Nephron progenitor cell (in vitro differentiated cells): ENCODE measurements around the gene GTPBP6.

Experiments
- DNase-seq: peaks from one replicate; pipeline ENCODE4 v3.0.0; 2021
- H3K27ac Mint-ChIP-seq: 2 replicates; pipeline ENCODE4 v1.8.0; 2021; ENCODE audit warnings: mild to moderate bottlenecking, moderate library complexity, mixed read lengths
- H3K27me3 Mint-ChIP-seq: 2 replicates; pipeline ENCODE4 v1.8.0; 2021; ENCODE audit warnings: mild to moderate bottlenecking, low read depth, mixed read lengths; ENCODE audit not compliant: poor library complexity
- H3K36me3 Mint-ChIP-seq: 2 replicates; pipeline ENCODE4 v1.8.0; 2021; ENCODE audit warnings: low read depth, mixed read lengths
- H3K4me1 Mint-ChIP-seq: 2 replicates; pipeline ENCODE4 v1.8.0; 2021; ENCODE audit warnings: mixed read lengths
- H3K4me3 Mint-ChIP-seq: 2 replicates; pipeline ENCODE4 v1.8.0; 2021; ENCODE audit warnings: mild to moderate bottlenecking, moderate library complexity, mixed read lengths
- H3K9me3 Mint-ChIP-seq: 2 replicates; pipeline ENCODE4 v1.8.0; 2021; ENCODE audit warnings: mild to moderate bottlenecking, moderate library complexity, mixed read lengths
- TF ChIP-seq, protein P1 (sequence below): fragments of 200-600 bp; sonication (generic); IDR thresholded peaks from 2 replicates; pipeline ENCODE4 v1.5.0; 2021; ENCODE audit warnings: antibody characterized with exemption

Gene GTPBP6, protein sequence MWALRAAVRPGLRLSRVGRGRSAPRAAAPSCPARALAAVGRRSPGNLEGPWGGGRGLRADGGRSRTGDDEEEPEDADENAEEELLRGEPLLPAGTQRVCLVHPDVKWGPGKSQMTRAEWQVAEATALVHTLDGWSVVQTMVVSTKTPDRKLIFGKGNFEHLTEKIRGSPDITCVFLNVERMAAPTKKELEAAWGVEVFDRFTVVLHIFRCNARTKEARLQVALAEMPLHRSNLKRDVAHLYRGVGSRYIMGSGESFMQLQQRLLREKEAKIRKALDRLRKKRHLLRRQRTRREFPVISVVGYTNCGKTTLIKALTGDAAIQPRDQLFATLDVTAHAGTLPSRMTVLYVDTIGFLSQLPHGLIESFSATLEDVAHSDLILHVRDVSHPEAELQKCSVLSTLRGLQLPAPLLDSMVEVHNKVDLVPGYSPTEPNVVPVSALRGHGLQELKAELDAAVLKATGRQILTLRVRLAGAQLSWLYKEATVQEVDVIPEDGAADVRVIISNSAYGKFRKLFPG

DNA sequence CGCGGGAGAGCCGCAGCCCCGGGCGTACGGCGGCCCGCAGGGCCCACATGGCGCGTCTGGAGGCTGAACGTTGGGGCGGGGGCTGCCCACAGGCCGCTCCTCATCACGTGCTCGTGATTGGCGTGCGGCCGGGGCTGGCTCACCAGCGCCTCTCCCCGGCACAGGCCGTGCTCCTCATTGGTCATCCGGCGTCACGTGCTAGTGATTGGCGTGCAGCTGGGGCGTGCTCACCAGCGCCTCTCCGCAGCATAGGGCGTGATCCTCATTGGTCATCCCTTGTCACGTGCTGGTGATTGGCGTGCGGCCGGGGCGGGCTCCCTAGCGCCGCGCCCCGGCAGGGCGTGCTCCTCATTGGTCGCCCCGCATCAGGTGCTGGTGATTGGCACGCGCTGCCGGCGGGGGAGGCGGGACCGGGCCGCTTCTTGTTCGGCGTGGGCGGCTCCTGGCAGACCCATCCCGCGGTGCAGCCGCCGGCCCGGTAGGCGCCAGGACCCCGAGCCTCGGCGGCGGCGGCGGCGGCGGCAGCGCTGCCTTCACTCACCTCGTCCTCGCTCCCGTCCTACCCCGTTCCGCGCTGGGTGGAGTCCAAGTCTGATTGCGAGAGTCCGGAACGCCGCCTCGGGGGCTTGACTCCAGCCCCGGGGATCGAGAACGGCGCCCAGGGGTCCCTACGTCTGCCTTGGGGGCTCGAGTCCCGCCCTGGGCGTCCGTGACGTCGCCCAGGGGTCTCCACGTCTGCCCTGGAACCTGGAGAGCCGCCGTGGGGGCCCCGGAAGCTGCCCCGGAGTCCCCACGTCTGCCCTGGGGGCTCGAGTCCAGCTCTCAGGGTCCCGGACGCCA is at the start of gene GTPBP6:
TSS of gene GTPBP6 (minus strand) at position 58 of the 840 bp plus-strand sequence. CDS start at position 49, 9 bp downstream.
- Mint-ChIP-seq H3K27me3 (peaks cover 3% of the 10 kb centered on the region), H3K27ac (peak within 1 kb of the TSS; percentile 97), H3K4me1 (peaks cover 16% of the 10 kb centered on the region), H3K9me3 (no peaks in the 10 kb centered on the region), H3K4me3 (peak within 1 kb of the TSS; percentile 90), H3K36me3 (peaks cover 1% of the 10 kb centered on the region)
- TF ChIP-seq, protein P1, sequence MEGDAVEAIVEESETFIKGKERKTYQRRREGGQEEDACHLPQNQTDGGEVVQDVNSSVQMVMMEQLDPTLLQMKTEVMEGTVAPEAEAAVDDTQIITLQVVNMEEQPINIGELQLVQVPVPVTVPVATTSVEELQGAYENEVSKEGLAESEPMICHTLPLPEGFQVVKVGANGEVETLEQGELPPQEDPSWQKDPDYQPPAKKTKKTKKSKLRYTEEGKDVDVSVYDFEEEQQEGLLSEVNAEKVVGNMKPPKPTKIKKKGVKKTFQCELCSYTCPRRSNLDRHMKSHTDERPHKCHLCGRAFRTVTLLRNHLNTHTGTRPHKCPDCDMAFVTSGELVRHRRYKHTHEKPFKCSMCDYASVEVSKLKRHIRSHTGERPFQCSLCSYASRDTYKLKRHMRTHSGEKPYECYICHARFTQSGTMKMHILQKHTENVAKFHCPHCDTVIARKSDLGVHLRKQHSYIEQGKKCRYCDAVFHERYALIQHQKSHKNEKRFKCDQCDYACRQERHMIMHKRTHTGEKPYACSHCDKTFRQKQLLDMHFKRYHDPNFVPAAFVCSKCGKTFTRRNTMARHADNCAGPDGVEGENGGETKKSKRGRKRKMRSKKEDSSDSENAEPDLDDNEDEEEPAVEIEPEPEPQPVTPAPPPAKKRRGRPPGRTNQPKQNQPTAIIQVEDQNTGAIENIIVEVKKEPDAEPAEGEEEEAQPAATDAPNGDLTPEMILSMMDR = no peak
- DNase-seq = peak; percentile 98

DNA sequence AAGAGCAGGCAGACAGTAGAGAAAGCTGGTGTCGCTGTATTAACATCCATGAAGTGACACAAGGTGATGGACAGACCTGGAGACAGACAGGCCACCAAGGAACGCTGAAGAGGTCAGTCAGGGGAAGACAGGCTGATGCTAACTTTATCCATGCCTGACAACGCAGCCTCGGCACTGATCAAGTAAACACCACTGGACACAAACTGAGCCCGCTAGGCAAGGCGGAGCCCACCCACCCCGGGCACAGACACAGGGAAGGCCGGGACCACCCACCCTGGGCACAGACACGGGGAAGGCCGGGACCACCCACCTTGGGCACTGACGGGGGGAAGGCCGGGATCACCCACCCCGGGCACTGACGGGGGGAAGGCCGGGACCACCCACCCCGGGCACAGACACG is 49.3 kb upstream of the GTPBP6 start:
- no peak overlapping the region for H3K27ac Mint-ChIP-seq
- peaks cover 26% of the 10 kb centered on the region for H3K27me3 Mint-ChIP-seq
- H3K4me3 Mint-ChIP-seq = no peak overlapping the region
- TF ChIP-seq, protein P1 = no peak
- peaks cover 31% of the 10 kb centered on the region for H3K36me3 Mint-ChIP-seq
- peaks cover 27% of the 10 kb centered on the region for H3K9me3 Mint-ChIP-seq
- H3K4me1 Mint-ChIP-seq = peaks cover 38% of the 10 kb centered on the region
- no peak for DNase-seq

DNA sequence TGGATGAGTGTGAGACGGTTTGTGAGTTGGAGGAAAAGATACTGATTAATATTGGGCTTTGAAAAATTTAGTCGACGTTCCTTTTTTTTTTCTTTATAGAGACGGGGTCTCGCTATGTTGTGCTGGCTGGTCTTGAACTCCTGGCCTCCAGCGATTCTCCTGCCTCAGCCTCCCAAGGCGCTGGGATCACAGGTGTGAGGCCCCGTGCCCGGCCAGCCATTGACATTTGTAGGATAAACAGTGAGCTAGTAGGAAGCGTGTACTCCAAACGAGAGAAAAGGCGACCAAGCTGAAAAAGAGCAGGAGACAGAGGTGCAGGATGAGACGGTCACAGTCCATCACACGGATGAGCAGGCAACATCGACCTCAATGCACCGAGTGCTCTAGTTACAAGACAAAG is 48.8 kb upstream of the GTPBP6 start:
- no peak for DNase-seq
- Mint-ChIP-seq H3K4me1 (peaks cover 35% of the 10 kb centered on the region), H3K27ac (no peak overlapping the region), H3K36me3 (peaks cover 35% of the 10 kb centered on the region), H3K9me3 (peaks cover 32% of the 10 kb centered on the region), H3K4me3 (no peak overlapping the region), H3K27me3 (peaks cover 21% of the 10 kb centered on the region)
- TF ChIP-seq, protein P1 = no peak

GRCh38 chrX:363621-364375 is 45.2 kb upstream of the GTPBP6 start:
- DNase-seq = no peak
- Mint-ChIP-seq H3K36me3 (peaks cover 62% of the 10 kb centered on the region), H3K4me1 (peaks cover 8% of the 10 kb centered on the region), H3K4me3 (no peak overlapping the region), H3K9me3 (peaks cover 65% of the 10 kb centered on the region), H3K27ac (no peak overlapping the region), H3K27me3 (peaks cover 3% of the 10 kb centered on the region)
- TF ChIP-seq, protein P1 = no peak

- TF ChIP-seq, protein P1 = no peak
- peaks cover 7% of the 10 kb centered on the region for H3K4me1 Mint-ChIP-seq
- DNase-seq = no peak
- H3K27ac Mint-ChIP-seq = peak overlapping the region; percentile 45
- H3K36me3 Mint-ChIP-seq = peaks cover 68% of the 10 kb centered on the region
- H3K4me3 Mint-ChIP-seq = no peak overlapping the region
- peaks cover 65% of the 10 kb centered on the region for H3K9me3 Mint-ChIP-seq
- H3K27me3 Mint-ChIP-seq = peaks cover 3% of the 10 kb centered on the region
These were observed 44.5 kb upstream of the GTPBP6 start for GRCh38 chrX:362937-363620.
